Measurements from ENCODE around the gene PLA2G3. TPM values are rescaled to one million over a fixed set of nuclear protein-coding genes. Genes with fewer than 3 reads are reported as not detected.

Gene PLA2G3
- total RNA-seq, 1 experiment from 2014 or later, result 8.2 TPM

DNA sequence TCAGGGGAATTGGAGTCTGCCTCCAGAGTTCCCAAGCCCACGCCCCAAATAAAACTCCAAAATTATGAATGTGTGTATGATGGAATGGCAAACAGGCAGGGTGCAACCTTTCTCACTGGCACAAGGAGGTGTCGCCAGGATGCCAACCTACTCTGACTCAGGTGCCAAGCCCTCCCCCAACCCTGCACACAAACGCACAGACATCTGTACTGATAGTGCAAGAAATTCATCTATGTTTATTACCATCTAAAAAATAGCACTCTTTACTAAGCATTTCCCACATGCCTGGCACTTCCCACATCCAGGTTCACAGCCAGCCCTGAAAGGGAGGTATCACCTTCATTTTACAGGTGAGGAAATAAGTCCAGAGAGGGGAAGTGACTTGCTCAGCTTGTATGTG lies 1.2 kb downstream of the PLA2G3 start:
- no CpG with 5 or more reads among the region's 3 CpGs for WGBS (ENCODE audit: extremely low coverage, insufficient read length, low lambda C conversion rate)
- Histone ChIP-seq H3K4me2 (ENCODE audit: insufficient read depth, insufficient read length, low read length) (peak overlapping the region; percentile 89), H4K91ac (ENCODE audit: insufficient read length, low read depth, low read length) (no peak overlapping the region), H3K79me1 (ENCODE audit: insufficient read depth, low read depth, low read length, poor library complexity, severe bottlenecking) (peaks cover 9% of the 10 kb centered on the region), H3K9ac (ENCODE audit: extremely low read depth, insufficient read length, low read length) (peak overlapping the region; percentile 77), H3K56ac (ENCODE audit: insufficient read length, low read depth, low read length) (no peak overlapping the region), H2BK20ac (ENCODE audit: low read depth, low read length, poor library complexity, severe bottlenecking) (no peak overlapping the region), H3K14ac (ENCODE audit: insufficient read depth, low read length) (no peak overlapping the region), H3T11ph (ENCODE audit: low read length) (no peak overlapping the region), H2BK5ac (ENCODE audit: insufficient read length, low read length) (no peak overlapping the region), H2BK12ac (ENCODE audit: insufficient read length, low read depth, low read length) (no peak overlapping the region), H2AFZ (ENCODE audit: low read length) (no peak overlapping the region), H2BK120ac (ENCODE audit: low read depth, low read length, poor library complexity, severe bottlenecking) (no peak overlapping the region), H2BK15ac (ENCODE audit: low read depth, low read length) (no peak overlapping the region), H3K9me3 (ENCODE audit: control insufficient read depth, low read depth, low read length) (no peaks in the 10 kb centered on the region), H4K8ac (replicated peaks; ENCODE audit: insufficient read length, low read depth, low read length) (no peak overlapping the region), H4K20me1 (ENCODE audit: control insufficient read depth, insufficient read depth, insufficient read length) (no peaks in the 10 kb centered on the region), H3K23me2 (ENCODE audit: insufficient read length, low read depth, low read length, poor library complexity, severe bottlenecking) (peaks cover 11% of the 10 kb centered on the region), H3K23ac (ENCODE audit: insufficient read length, low read depth, low read length) (no peak overlapping the region), H3K4ac (ENCODE audit: low read depth, low read length) (no peak overlapping the region), H4K5ac (ENCODE audit: insufficient read length, low read depth, low read length) (no peak overlapping the region), H3K4me1 (ENCODE audit: insufficient read depth, low read length) (peaks cover 7% of the 10 kb centered on the region; the same call in 1 of the 2 replicates), H3K18ac (ENCODE audit: insufficient read length, low read depth, low read length) (no peak overlapping the region), H3K79me2 (ENCODE audit: insufficient read depth, low read length) (peaks cover 10% of the 10 kb centered on the region; the same call in 1 of the 2 replicates), H3K27ac (ENCODE audit: insufficient read length, low read depth, low read length) (no peak overlapping the region), H2AK5ac (ENCODE audit: insufficient read length, low read length) (no peak overlapping the region), H3K27me3 (ENCODE audit: insufficient read depth, low read length) (no peaks in the 10 kb centered on the region)
- Mint-ChIP-seq H3K27ac (peak overlapping the region in 1 of 3 experiments; percentile 93; a peak in 3 of 7 replicates), H3K4me1 (peaks cover 15 to 20% of the 10 kb centered on the region in 2 experiments), H3K36me3 (ENCODE audit: insufficient read depth in 1 of 3, low read depth in 3 of 3) (peaks cover 24 to 29% (median 26%) of the 10 kb centered on the region in 3 experiments; a peak in 6 of 7 replicates), H3K27me3 (ENCODE audit: low read depth) (peaks cover 3% of the 10 kb centered on the region), H3K4me3 (peak overlapping the region; percentile 80 to 98), H3K9me3 (no peaks in the 10 kb centered on the region)
- TF ChIP-seq, protein P1, sequence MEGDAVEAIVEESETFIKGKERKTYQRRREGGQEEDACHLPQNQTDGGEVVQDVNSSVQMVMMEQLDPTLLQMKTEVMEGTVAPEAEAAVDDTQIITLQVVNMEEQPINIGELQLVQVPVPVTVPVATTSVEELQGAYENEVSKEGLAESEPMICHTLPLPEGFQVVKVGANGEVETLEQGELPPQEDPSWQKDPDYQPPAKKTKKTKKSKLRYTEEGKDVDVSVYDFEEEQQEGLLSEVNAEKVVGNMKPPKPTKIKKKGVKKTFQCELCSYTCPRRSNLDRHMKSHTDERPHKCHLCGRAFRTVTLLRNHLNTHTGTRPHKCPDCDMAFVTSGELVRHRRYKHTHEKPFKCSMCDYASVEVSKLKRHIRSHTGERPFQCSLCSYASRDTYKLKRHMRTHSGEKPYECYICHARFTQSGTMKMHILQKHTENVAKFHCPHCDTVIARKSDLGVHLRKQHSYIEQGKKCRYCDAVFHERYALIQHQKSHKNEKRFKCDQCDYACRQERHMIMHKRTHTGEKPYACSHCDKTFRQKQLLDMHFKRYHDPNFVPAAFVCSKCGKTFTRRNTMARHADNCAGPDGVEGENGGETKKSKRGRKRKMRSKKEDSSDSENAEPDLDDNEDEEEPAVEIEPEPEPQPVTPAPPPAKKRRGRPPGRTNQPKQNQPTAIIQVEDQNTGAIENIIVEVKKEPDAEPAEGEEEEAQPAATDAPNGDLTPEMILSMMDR (conservative IDR thresholded peaks at IDR 0.05), result no peak
- DNase-seq, result no peak
